H1 (cell line): ENCODE results near the gene TMEM229B. TPM values are rescaled to one million over a fixed set of nuclear protein-coding genes. Genes with fewer than 3 reads are reported as not detected.

Experiments
- PHF8 ChIP-seq: fragments of 200-600 bp; sonication (generic); conservative IDR thresholded peaks from 2 replicates; pipeline ENCODE4 v1.7.1; 2012; ENCODE audit warnings: low read depth, mild to moderate bottlenecking, inconsistent platforms, low read length, moderate library complexity
- polyA plus RNA-seq, 7 experiments: library from polyadenylated mRNA; depleted of rRNA in 3 of 7; stranded (reverse) in 5 of 7; unstranded in 2 of 7; fragments of >200 nt in 5 of 7; fragments of 200-250 nt in 2 of 7; gene quantifications; 1 replicate in 5 of 7; 2 replicates in 1 of 7; 4 replicates in 1 of 7; pipeline versions ENCODE4 v1.2.1 to v1.2.3, GENCODE V29; 2011 to 2013; ENCODE audit warnings: missing spikeins in 2 of 7, mixed read lengths in 2 of 7
- total RNA-seq: library from RNA; stranded (reverse); fragmentation: NEBNext Ultra II Directional; extraction: Animal tissue kit (Norgen Biotek cat#: 25700); gene quantifications from 2 replicates; pipeline ENCODE4 v1.2.1, GENCODE V29; 2021

TMEM229B gene
- total and polyA plus RNA-seq, 2 of the 8 experiments (the other 6 are each of a cell fraction or from before 2014, with no cell fraction given) = 0.73 to 0.85 TPM

DNA sequence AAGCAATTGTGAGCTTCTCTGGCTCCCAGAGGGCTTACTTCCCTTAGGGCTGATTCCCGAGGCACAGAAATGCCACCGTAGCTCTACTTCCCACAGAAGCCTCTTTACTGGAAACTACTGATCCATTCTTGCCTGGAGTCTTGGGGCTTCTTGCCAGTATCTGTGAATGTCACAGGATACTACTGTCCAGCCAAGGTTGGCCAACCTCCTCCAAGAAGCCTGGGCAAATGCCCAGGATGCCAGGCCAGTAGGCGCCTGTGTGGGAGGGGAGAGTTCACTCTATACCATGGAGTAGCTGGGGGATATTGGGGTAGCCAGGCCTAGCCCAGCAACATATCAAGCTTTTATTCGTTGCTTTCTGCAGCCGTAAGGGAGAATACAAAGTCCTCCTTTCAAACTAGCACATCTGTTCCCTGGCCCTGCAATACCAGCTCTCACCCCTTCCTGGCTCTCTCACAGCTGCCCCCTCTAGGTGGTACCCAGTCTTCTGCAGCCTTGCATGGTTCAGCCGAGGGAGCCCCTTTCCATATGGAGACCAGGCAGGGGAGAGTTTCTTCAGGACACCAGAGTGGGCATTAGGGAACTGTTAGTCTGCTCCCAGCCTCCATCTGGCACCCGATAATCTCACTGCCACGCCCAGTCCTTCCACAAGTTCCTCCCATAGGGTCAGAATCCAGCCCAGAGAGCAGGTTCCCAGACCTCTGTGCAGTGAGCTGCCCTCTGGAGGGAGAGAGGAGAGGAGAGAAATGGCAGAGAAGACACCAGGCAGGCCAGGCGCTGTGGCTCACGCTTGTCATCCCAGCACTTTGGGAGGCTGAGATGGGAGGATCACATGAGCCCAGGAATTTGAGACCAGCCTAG is 52.3 kb downstream of the TMEM229B start (continued):
- no peak for TF ChIP-seq PHF8
